ENCODE measurements around the gene SMAD5. TPM values are rescaled to one million over a fixed set of nuclear protein-coding genes. Genes with fewer than 3 reads are reported as not detected.

SMAD5 gene
- total RNA-seq, 4 donors from 2014 or later: 35.6 to 62.7 (median 51.7) TPM

GRCh38 chr5:136128481-136128880 lies 4.2 kb upstream of the SMAD5 start:
- H3K27ac ChIP-seq: no peak overlapping the region
- H3K27me3 ChIP-seq: no peaks in the 10 kb centered on the region
- peaks cover 2 to 10% (median 5%) of the 10 kb centered on the region in 3 donors for H3K4me1 ChIP-seq
- ATAC-seq: no peak
- 68 to 81% methylated on average over 3 to 4 of the region's 4 CpGs for WGBS, 2 donors (ENCODE audit: low coverage in 1 of 2)
- H3K36me3 ChIP-seq: no peaks in the 10 kb centered on the region
- no peaks in the 10 kb centered on the region for H3K9me3 ChIP-seq
- H3K4me3 ChIP-seq: no peak overlapping the region
- TF ChIP-seq POLR2AphosphoS5 (IDR thresholded peaks at IDR 0.05) (no peak), POLR2A (IDR thresholded peaks at IDR 0.05) (no peak), EP300 (IDR thresholded peaks at IDR 0.05) (no peak)
- TF ChIP-seq, protein P1, sequence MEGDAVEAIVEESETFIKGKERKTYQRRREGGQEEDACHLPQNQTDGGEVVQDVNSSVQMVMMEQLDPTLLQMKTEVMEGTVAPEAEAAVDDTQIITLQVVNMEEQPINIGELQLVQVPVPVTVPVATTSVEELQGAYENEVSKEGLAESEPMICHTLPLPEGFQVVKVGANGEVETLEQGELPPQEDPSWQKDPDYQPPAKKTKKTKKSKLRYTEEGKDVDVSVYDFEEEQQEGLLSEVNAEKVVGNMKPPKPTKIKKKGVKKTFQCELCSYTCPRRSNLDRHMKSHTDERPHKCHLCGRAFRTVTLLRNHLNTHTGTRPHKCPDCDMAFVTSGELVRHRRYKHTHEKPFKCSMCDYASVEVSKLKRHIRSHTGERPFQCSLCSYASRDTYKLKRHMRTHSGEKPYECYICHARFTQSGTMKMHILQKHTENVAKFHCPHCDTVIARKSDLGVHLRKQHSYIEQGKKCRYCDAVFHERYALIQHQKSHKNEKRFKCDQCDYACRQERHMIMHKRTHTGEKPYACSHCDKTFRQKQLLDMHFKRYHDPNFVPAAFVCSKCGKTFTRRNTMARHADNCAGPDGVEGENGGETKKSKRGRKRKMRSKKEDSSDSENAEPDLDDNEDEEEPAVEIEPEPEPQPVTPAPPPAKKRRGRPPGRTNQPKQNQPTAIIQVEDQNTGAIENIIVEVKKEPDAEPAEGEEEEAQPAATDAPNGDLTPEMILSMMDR (IDR thresholded peaks at IDR 0.05): no peak

GRCh38 chr5:136129445-136129844 lies 3.2 kb upstream of the SMAD5 start:
- Histone ChIP-seq H3K27me3 (no peaks in the 10 kb centered on the region), H3K36me3 (no peaks in the 10 kb centered on the region), H3K4me3 (no peak overlapping the region), H3K9me3 (no peaks in the 10 kb centered on the region), H3K27ac (no peak overlapping the region), H3K4me1 (peaks cover 2 to 20% (median 9%) of the 10 kb centered on the region in 3 donors)
- TF ChIP-seq, protein P1 (IDR thresholded peaks at IDR 0.05): no peak
- no peak for TF ChIP-seq POLR2A (IDR thresholded peaks at IDR 0.05)
- no peak for TF ChIP-seq POLR2AphosphoS5 (IDR thresholded peaks at IDR 0.05)
- no peak for TF ChIP-seq EP300 (IDR thresholded peaks at IDR 0.05)
- ATAC-seq: no peak
- 57 to 63% methylated on average over 1 of the region's 1 CpG for WGBS, 2 donors (ENCODE audit: low coverage in 1 of 2)

- Histone ChIP-seq H3K27ac (no peak overlapping the region), H3K9me3 (no peaks in the 10 kb centered on the region), H3K4me1 (peaks cover 2 to 32% (median 11%) of the 10 kb centered on the region in 3 donors), H3K36me3 (no peaks in the 10 kb centered on the region), H3K4me3 (no peak overlapping the region), H3K27me3 (no peaks in the 10 kb centered on the region)
- ATAC-seq: no peak
- no peak for TF ChIP-seq POLR2A (IDR thresholded peaks at IDR 0.05)
- no peak for TF ChIP-seq POLR2AphosphoS5 (IDR thresholded peaks at IDR 0.05)
- no peak for TF ChIP-seq EP300 (IDR thresholded peaks at IDR 0.05)
- TF ChIP-seq, protein P1 (IDR thresholded peaks at IDR 0.05): no peak
- 86 to 92% methylated on average over 1 to 2 of the region's 2 CpGs for WGBS, 2 donors (ENCODE audit: low coverage in 1 of 2)
Measured at GRCh38 chr5:136130581-136130980, 2.1 kb upstream of the SMAD5 start.

DNA sequence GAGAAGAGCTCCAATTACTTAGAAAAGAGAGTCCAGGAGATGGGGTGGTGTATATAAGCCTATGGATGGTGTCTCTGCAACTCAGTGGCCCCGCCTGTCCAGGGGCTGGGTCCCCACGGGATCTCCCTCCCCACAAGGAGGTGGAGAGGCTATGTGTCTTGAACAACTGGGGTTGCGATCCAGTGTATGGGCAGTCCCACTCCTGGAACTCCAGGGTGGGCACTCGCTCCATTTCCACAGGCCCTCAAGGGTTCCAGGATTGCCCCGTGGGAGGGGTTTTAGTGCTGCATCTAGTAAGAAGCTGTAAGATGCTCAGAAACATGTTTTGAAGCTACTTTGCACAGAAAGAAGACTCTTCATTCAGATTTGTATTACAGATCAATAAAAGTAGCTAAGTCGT lies 558 bp upstream of the SMAD5 start:
- no peak for TF ChIP-seq EP300 (IDR thresholded peaks at IDR 0.05)
- TF ChIP-seq, protein P1 (IDR thresholded peaks at IDR 0.05): no peak
- no peak for TF ChIP-seq POLR2A (IDR thresholded peaks at IDR 0.05)
- TF ChIP-seq POLR2AphosphoS5 (IDR thresholded peaks at IDR 0.05): no peak
- Histone ChIP-seq H3K4me1 (peaks cover 2 to 47% (median 11%) of the 10 kb centered on the region in 3 donors), H3K36me3 (no peaks in the 10 kb centered on the region), H3K9me3 (no peaks in the 10 kb centered on the region), H3K27me3 (no peaks in the 10 kb centered on the region), H3K27ac (peak overlapping the region; percentile 83 to 96 (median 94)), H3K4me3 (peak overlapping the region; percentile 67 to 71)
- 7 to 33% methylated on average over 2 to 3 of the region's 6 CpGs for WGBS, 2 donors (ENCODE audit: low coverage in 1 of 2)
- ATAC-seq: no peak

DNA sequence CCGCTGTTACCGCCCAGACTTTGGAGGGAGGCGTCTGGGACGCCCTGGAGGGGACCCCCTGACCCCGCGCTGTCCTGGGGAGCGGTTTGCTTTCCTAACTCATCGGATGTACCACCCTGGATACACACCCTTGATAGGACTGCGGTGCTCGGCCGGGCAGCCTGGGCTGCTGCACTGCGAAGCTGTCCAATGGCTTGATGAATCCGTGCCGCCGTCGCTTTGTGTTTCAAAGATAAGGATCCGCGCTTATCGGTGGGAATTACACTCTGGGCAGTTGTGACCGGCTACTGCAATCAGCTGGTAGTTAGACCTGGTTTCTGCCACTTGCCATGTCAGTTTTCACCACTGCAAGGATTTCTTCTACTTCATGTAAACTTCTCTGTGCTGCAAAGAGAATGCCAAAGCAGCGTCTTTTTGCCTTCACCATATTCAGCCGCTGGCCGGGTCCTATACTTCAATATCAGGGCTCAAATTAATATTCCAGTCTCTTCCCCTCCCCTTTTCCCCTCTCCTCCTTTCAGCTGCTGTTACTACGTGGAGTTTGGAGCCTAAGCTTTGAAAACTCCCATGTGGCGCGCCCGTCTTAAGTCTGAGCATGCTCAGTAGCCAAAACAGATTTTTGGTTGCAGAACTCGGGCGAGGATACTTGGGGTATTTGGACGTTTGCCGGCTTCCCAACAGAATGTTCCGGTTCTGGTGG lies 727 bp downstream of the SMAD5 start:
- peaks cover 5 to 59% (median 20%) of the 10 kb centered on the region in 3 donors for H3K4me1 ChIP-seq
- 0% methylated on average over 4 to 11 of the region's 32 CpGs for WGBS, 2 donors (ENCODE audit: low coverage in 1 of 2)
- no peaks in the 10 kb centered on the region for H3K27me3 ChIP-seq
- no peaks in the 10 kb centered on the region for H3K36me3 ChIP-seq
- peak; percentile 32 for ATAC-seq
- no peaks in the 10 kb centered on the region for H3K9me3 ChIP-seq
- H3K4me3 ChIP-seq: peak overlapping the region; percentile 67 to 71
- TF ChIP-seq EP300 (IDR thresholded peaks at IDR 0.05) (no peak), POLR2AphosphoS5 (IDR thresholded peaks at IDR 0.05) (no peak), POLR2A (IDR thresholded peaks at IDR 0.05) (no peak)
- TF ChIP-seq, protein P1 (IDR thresholded peaks at IDR 0.05): no peak
- peak overlapping the region; percentile 83 to 96 (median 94) for H3K27ac ChIP-seq

Data from gastroesophageal sphincter (tissue), 4 donors.